HG03378 (cell line): ENCODE data around the gene GAL.
"Not testable (repeated sequence)": the region's sequence is repeated elsewhere in the genome, so short reads cannot be mapped to it uniquely, and the experiment has no call there.

ENCODE experiments used
- ATAC-seq: cut with Tn5 transposase; IDR thresholded peaks from one replicate; pipeline ENCODE4 v1.9.1; 2021; ENCODE audit warnings: mild to moderate bottlenecking, moderate library complexity; ENCODE audit not compliant: unreplicated experiment

GAL gene, protein sequence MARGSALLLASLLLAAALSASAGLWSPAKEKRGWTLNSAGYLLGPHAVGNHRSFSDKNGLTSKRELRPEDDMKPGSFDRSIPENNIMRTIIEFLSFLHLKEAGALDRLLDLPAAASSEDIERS

DNA sequence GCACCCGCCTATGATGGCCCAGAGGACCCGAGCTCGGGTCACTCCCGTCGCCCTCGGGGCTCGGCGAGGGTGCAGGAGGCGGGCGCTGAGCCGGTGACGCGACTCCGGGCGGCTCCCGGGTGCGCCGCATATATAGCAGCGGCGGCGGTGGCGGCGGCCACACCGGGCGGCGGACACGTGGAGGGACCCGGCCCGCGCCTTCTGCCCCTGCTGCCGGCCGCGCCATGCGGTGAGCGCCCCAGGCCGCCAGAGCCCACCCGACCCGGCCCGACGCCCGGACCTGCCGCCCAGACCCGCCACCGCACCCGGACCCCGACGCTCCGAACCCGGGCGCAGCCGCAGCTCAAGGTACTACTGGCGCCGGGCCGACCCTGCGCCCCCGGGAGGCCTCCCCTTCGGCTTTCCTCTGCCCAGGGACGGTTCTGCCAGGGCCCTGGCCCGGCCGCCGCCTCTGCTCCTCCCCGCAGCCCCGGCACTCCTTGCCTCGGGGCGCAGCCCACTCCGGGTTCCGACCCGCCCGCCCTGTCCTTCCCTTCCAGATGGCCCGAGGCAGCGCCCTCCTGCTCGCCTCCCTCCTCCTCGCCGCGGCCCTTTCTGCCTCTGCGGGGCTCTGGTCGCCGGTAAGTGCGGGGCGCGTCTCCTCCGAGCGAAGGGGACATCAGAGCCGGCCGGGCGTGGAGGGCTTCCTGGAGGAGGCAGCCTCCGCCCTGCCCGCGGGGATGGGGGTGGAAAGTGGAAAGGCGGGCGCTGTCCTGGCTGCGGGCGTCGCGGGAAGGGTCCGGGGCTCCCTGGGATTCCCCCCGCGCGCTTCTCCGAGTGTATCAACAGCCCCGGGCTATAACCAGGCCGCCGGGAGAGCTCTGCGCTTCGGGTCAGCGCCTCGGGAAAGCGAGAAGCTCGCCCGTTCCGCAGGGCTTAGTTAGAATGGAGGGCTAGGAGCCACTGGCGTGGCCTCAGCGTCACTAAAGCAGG is at the start of gene GAL:
GAL (plus strand) TSS at position 160 of the 972 bp plus-strand sequence; CDS start at position 540, 380 bp downstream.
- ATAC-seq: no peak

DNA sequence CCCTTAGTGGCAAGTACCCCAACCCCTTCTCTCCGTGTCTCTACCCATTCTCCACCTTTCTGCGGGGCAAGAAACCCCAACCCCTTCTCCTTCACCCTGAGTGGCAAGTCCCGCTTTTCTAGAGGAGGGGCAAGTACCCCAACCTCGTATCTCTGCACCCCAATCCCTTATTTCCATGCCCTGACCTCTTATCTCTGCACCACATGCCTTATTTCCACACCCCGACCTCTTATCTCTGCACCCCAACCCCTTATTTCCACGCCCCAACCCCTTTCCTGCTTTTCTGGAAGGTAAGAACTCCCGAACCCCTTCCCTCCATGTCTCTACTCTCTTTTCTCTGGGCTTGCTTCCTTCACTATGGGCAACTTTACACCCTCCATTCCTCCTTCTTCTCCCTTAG is 49.7 kb upstream of the GAL start:
- not testable (repeated sequence) for ATAC-seq

DNA sequence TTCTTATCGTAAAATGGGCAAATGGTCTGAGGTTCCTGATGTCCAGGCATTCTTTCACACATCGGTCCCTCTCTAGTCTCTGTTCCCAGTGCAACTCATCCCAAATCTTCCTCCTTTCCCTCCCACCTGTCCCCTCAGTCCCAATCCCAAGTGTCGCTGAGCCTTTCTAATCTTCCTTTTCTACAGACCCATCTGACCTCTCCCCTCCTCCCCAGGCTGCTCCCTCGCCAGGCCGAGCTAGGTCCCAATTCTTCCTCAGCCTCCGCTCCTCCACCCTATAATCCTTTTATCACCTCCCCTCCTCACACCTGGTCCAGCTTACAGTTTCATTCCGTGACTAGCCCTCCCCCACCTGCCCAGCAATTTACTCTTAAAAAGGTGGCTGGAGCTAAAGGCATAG is 49.2 kb upstream of the GAL start:
- not testable (repeated sequence) for ATAC-seq

DNA sequence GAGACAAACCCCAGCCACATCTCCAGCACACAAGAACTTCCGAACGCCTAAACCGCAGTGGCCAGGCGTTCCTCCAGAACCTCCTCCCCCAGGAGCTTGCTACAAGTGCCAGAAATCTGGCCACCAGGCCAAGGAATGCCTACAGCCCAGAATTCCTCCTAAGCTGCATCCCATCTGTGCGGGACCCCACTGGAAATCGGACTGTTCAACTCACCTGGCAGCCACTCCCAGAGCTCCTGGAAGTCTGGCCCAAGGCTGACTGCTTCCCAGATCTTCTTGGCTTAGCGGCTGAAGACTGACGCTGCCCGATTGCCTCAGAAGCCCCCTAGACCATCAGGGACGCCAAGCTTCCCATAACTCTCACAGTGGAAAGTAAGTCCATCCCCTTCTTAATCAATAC is 48.5 kb upstream of the GAL start:
- not testable (repeated sequence) for ATAC-seq

DNA sequence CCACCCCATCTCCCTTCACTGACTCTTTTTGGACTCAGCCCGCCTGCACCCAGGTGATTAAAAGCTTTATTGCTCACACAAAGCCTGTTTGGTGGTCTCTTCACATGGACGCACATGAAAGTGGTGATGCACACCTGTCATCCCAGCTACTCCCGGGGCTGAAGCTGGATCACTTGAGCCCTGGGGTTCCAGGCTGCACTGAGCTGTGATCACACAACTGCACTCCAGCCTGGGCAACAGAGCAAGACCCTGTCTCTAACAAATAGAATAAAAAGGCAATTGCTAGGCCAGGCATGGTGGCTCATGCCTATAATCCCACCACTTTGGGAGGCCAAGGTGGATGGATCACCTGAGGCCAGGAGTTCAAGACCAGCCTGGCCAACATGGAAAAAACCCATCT is 45.0 kb upstream of the GAL start:
- ATAC-seq: not testable (repeated sequence)

DNA sequence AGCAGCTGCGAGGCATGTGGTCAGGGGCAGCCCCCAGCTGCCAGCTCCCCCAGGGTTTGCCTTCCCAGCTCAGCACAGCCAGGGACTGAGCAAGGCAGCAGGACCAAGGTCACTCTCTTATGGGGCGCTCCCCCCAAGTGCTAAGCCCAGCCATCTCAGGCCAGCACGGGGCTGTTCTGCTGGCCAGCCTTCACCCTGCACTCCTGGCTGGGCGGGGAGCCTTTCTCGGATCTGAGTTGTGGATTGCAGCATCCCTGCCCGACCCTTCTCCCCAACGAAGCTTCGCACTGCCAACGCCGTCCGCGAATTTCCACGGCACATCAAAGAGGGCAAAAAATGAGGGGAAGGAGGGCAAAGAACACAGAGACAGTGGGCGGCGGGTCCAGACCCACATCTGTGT is 42.5 kb upstream of the GAL start:
- ATAC-seq: no peak

DNA sequence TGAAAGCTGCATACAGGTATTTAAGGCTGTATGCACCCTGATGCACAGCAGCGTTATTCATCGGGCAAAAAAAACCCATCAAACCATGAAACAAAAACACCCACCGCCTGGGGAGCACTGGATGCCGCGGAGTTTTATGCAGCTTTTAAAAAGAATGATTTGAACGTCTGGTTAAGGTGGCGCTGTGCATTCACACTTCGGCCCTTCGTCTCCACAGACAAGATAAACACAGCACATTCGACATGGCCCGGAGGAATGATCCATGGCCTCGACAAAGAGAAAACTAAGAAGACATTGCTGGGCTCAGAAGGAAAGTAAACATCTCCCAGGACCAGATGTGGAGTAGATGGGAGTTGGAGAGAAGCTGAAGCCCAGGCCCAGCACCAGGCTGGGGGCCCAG is 40.8 kb upstream of the GAL start:
- no peak for ATAC-seq

DNA sequence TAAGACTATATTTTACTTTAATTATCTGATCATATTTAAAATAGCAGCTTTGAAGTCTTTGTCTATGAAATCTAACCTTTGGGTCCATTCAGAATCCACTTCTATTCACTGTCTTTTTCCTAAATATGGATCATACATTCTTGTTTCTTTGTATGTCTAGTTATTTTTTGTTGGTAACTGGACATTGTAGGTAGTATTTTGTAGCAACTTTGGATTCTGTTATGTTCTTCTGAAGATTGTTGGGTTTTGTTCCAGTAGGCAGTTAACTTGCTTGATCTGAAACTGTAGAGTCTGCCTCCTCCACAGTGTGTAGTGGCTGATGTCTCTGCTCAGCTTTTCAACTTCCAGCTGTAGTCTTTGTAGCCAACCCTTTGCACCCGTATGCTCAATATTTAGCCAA is 37.5 kb upstream of the GAL start:
- no peak for ATAC-seq

DNA sequence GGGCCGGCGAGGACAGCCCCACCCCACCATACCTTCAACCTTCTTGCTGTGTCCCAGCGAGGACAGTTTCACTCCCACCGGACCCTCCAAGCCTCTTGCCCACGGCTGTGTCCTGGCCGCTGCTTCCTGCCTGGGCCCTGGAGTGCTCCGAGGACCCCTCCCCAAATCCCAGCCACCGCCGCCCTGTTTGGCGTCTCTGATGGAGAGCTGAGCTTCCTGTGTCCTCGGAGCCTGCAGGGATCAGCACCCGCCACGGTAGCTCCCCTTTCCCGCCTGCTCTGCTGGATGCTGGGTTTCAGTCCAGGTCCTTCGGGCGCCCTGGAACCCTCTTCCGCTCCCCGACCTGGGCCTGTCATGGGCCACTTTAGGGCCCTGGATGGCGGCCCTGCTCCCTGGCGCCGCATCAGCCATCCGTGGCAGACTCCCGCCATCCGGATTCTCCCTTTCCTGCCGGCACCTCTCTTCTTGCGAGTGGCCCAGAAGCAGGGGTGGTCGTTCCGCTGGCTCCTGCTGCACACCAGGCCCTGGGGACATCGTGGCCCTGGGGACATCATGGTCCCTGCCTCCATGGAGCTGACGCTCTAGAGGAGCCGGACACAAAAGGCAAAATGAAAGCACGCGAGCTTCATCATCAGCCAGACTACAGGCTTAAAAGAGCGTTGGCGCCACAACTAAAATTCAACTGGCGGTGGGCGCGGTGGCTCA is 34.3 kb upstream of the GAL start:
- no peak for ATAC-seq

DNA sequence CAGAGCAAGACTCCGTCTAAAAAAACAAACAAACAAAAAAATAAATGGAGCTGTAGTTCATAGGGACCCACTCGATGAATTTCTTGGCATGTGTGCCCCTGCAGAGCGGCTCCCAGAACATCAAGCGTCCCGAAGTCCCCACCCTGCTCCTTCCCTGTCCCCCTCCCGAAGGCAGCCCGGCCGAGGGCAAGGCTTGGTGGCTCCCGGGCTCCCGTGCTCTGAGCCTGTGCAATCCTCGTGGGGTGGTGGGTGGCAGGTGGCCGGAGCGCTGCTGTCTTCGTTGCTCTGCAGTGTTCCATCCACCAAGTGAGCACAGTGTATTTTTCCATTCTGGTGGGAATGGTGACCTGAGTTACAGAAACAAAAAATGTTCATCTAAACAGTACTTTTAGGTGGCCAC is 33.5 kb upstream of the GAL start:
- no peak for ATAC-seq

DNA sequence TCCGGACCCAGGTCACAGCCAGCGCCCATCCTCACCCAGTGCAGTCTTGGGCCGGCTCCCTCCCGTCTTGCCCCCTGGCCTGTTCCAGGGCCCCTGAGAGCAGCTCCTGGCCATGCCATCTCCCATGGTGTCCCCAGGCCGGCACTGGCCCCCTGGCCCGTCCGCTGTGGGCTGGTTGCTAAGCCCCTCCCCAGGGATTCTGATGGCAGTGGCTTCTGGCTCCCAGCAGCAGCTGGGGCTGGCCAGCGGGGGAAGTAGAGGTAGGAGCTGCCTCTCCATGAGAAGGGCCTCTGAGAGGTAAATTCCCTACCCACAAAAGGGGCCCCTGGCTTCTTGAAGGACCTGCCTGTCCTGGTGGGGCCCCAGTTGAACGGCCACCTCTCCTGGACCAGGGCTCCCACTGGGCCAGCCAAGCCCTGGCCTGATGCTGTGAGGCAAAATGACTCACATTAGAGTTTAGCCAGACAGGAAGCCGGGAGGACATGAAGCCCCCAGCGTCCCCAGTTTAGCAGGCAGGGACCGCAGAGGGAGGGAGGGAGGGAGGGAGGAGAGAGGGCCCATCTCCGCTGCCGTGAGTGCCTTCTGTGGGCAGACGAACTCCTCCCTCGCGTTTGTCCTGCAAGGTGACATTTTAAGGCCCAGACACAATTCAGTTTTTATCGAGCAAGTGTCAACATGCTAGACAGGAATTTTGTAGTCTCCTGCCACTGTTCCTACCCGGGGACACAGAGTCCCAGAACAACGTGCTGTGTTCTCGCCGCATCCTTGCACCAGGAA is 32.9 kb upstream of the GAL start:
- no peak for ATAC-seq

DNA sequence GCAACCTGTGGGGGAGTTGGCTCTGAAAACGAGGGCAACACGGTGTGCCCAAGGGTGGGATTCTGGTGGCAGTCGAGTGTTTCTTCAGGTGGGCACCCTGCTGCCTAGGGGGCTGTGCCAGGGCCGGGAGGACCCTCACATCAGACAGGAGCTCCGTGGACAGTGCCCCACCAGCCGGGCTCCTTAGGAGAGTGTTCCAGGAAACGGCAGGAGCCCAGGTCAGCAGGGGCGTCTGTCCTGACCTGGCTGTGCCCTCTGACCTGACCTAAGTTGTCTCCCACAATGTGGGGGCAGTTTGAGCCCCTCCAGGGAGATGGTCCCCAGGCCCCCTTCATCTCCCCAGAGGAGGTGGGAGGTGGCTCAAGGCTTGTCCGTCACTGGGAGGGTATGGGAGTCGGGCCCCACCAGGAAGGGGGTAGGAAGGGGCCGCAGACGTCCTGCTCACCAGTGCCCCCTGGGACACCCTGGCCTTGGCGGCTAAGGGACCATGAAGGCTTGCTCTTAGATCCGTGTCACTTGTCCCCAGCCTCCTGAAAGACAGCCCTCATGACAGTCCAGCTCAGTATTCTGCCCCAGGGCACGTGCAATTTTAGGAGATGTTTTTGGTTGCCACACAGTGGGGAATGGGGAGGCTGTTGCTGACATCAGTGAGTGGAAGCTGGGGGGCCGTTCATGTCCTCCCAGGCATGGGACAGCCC is 32.2 kb upstream of the GAL start:
- ATAC-seq: no peak

DNA sequence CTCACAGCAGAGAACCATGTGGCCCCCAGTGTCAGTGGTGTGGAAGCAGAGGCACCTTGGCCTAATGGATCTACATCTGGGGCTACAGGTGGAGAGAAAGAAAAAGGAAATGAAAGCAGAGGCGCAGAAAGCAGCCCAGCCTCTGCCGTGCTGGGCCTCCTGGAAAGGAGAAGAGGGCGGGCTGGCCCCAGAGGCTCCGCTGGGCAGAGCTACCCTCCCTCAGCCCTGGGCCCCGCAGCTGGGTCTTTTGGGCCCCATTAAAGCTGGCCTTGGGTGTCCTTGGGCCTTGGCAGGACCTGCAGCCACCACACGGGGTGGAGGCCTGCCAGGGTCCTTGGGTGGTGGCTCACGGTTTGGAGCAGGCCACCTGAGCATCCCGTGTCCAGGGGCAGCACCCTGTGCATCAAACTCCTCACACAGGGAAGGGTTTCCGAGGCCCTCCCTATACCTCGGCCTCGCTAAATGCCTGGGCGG is 31.6 kb upstream of the GAL start:
- no peak for ATAC-seq

DNA sequence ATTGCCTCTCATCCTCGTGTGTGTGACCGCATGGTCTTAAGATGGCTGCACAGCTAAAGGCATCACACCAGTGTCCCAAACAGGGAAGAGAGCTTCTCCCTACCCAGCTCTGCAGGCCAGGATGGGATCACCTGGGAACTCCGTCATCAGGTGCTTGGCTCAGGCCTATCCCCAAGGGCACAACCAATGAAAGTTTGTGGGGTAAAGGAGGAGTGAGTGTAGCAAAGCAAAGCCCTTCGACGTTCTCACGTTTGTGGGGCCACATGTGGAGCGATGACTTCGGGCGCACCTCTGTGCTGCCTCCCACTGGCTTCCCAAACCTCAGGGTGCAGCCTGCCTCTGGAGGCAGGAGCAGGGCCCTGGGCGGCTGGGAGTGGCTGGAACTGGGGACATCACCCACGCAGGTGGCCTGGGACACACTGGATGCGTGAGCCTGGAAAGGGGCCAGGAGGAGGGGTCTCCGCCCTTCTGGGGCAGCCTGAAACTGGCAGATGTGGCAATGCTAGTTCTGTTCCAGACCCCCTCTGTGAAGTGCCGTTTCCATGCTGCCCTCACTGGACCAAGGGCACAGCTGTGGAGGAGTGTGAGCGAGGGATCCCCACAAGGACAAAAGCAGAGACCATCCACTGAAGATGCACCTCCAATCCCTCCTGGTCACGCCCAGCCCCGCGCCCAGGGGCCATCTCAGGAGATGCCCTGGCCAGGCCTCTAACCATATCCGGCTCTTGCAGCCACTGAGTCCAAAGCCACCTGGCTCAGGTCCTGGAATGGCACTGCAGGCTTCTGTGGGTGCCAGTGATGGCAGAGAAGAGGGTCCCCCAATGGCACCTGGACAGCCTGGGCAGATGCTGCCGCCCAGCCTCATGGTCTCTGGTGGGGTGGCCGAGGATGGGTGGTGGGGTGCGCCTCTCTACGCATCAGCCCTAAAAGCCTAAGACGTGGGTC is 30.6 kb upstream of the GAL start:
- ATAC-seq: no peak

DNA sequence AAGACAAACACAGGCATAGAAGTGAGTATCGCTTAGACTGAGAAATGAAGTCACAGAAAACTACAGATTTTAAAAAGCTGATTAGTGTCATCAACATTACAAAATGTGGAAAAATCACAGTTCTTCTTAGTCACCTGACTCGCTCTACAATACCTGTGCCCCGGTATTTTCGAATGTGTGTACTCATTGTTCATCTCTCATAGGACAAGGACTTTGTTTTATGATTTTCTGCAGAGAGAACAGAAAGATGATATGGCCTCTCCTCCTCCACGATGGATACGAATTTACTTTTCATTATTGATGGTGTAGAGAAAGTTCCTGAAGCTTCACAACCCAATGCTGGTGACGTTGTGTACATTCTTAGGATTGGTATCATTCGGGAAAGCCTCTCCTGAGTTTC is 29.4 kb upstream of the GAL start:
- no peak for ATAC-seq

DNA sequence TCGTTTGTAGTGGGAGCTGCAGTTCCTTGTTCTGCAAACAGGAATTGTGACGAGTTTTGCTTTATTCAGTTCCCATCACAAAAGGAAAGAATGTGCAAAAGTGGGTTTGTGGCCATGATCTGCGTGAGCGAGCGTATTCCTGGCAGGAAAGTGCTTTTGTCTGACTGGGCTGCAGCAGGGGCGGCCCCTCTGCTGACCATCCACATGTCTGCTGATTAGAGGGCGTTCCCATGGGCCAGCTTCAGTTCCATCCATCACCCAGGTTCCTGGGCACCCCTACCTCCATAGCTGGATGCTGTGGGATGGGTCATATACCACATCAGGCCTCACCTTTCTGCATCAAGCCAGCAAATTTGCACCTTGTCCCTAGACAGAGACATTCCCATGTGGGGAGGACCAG is 28.9 kb upstream of the GAL start:
- ATAC-seq: no peak

DNA sequence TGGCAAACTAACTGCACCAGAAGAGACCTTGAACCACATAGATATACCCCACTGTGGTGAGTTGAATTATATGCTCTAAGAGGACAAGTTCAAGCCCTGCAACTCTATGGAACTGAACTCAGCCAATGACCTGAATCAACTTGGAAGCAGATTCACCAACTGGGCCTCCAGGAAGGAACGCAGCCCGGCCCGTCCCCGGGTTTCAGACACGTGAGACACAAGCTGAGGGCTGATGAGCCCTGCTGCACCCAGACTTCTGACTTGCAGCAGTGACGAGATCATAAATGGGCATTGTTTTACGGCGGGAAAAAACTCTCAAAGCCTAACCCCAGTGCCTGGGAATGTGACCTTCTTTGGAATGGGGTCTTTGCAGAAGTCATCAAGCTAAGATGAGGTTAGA is 28.5 kb upstream of the GAL start:
- ATAC-seq: no peak

DNA sequence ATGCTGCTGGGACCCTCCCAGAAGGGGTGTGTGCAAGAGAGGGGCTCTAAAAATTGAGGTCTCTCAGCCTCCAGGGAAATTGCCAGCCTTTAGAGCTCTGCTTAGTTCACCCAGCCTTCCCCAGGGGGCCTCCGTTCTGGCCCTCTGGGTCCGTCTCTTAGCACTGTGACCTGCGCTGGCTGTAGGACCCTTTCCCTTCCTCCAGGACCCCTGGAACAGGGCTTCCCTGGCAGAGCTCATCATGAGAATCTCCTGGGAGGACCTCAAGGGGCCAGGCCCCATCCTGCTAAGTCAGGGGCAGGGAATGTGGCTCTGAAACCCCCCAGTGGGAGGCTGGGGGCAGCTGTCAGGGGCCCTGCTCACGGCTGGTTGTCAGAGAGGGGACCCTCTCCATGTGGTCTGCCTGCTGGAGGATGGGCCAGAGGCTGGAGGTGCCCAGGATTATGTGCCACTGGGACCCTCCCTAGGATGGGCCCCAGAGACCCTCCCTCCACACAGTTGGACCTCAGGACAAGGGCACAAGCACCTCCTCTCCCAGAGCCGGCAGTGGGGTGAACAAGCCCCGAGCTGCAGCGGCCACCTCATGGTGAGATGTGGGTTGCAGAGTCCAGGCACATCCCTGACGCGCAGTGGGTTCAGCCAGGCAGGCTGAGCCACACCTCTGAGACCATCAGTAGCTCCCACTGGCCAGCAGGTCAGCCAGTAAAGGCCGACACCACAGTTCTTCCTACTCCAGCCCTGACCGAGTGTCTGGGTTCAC is 27.1 kb upstream of the GAL start:
- ATAC-seq: no peak

DNA sequence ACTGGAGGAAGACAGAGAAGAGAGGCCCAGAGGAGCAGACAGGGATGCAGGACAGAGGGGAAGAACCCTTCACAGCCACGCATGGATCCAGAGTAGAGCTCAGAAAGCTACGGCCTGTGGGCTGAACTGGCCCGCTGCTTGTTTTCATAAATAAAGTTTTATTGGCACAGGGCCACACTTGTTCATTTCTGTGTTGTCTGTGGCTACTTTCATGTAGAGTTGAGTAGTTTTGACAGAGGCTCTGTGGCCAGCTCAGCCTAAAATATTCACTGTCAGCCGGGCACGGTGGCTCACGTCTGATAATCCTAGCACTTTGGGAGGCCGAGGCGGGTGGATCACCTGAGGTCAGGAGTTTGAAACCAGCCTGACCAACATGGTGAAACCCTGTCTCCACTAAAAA is 26.2 kb upstream of the GAL start:
- no peak for ATAC-seq
